ENCODE results near the gene AADACL4. TPM values are rescaled to one million over a fixed set of nuclear protein-coding genes. Genes with fewer than 3 reads are reported as not detected.

AADACL4 gene
- total and polyA plus RNA-seq, 10 of the 15 experiments (the other 5 are each of a cell fraction or from before 2014, with no cell fraction given): not detected

- H3K79me2 ChIP-seq (ENCODE audit: control insufficient read depth, insufficient read depth, low read length): no peaks in the 10 kb centered on the region
- no peak for DNase-seq (ENCODE audit: low read depth, low spot score)
- no peaks in the 10 kb centered on the region for H3K27me3 ChIP-seq (replicated peaks in 1 of 2; ENCODE audit: control insufficient read depth in 2 of 2, insufficient read depth in 2 of 2, low read length in 1 of 2)
- in situ Hi-C loops (cut with MboI) (no loop called here), intact Hi-C loops (cut with micrococcal nuclease; ENCODE audit: unreplicated experiment) (no loop called here)
- 52% methylated on average over 15 of the region's 15 CpGs for WGBS (ENCODE audit: insufficient coverage, insufficient replicate concordance, low lambda C conversion rate, missing lambda C conversion rate)
- H3K4me2 ChIP-seq (ENCODE audit: control insufficient read depth, insufficient read depth): no peak overlapping the region
- FAIRE-seq: no peak
- no TSS peak for BruUV-seq (replicated peaks)
- H3K4me3 ChIP-seq: no peak overlapping the region
- no peak overlapping the region for H3K27ac ChIP-seq (ENCODE audit: control insufficient read depth, insufficient read depth)
- H2AFZ ChIP-seq (ENCODE audit: control insufficient read depth, low read depth, low read length): no peak overlapping the region
- ATAC-seq: no peak
- no peaks in the 10 kb centered on the region for H3K36me3 ChIP-seq (ENCODE audit: control insufficient read depth in 2 of 2, insufficient read depth in 2 of 2, low read length in 1 of 2)
- TF ChIP-seq POU2F2 (IDR thresholded peaks at IDR 0.05; ENCODE audit: borderline replicate concordance, low read depth, low read length) (no peak), POLR2A (IDR thresholded peaks at IDR 0.05; ENCODE audit: low read depth, low read length) (no peak), ZBTB4 (CRISPR knock-in tag; IDR thresholded peaks at IDR 0.05) (no peak), MYC (IDR thresholded peaks at IDR 0.05; ENCODE audit: insufficient read depth, insufficient read length, insufficient replicate concordance, low read length, severe bottlenecking) (no peak), SUPT20H (IDR thresholded peaks at IDR 0.05; ENCODE audit: borderline replicate concordance, control insufficient read depth, low read depth, low read length) (no peak), BRCA1 (IDR thresholded peaks at IDR 0.05; ENCODE audit: low read depth, low read length) (no peak), HDGF (IDR thresholded peaks at IDR 0.05) (no peak), RAD51 (IDR thresholded peaks at IDR 0.05) (no peak), REST (IDR thresholded peaks at IDR 0.05; ENCODE audit: low read depth, low read length) (no peak), POLR2AphosphoS5 (IDR thresholded peaks at IDR 0.05; ENCODE audit: low read length) (no peak), NR2C2 (IDR thresholded peaks at IDR 0.05; ENCODE audit: borderline replicate concordance, control insufficient read depth, insufficient read length, low read depth) (no peak), ZZZ3 (IDR thresholded peaks at IDR 0.05; ENCODE audit: control insufficient read depth, insufficient read length, low read depth) (no peak), RFX5 (IDR thresholded peaks at IDR 0.05; ENCODE audit: low read depth, low read length) (no peak)
- no peaks in the 10 kb centered on the region for H4K20me1 ChIP-seq (ENCODE audit: control insufficient read depth, insufficient read depth)
- POLR2A ChIA-PET: no interaction called here
- RAD21 ChIA-PET (ENCODE audit: unreplicated experiment): no interaction called here
- SMC1A ChIA-PET (ENCODE audit: uncharacterized antibody, unreplicated experiment): no interaction called here
- no peak overlapping the region for H3K9ac ChIP-seq (ENCODE audit: control insufficient read depth, insufficient read depth, low read length)
- CTCF ChIA-PET: no interaction called here
- peaks cover 8% of the 10 kb centered on the region; the same call in 2 of the 3 replicates for H3K9me3 ChIP-seq (replicated peaks; ENCODE audit: control insufficient read depth, insufficient read depth, low read length)
- no peaks in the 10 kb centered on the region for H3K4me1 ChIP-seq (ENCODE audit: control insufficient read depth, insufficient read depth, low read length)
These were observed 7.6 kb upstream of the AADACL4 start for GRCh38 chr1:12636098-12636950.

Measured in GM12878 (cell line).